Gastroesophageal sphincter (tissue), 3 donors: Measurements from ENCODE around the gene SLC24A3.

Source experiments
- CTCF ChIP-seq, 4 experiments: fragments of 200-600 bp in 2 of 4; fragments of 450-650 bp in 2 of 4; sonication (generic) in 1 of 4; IDR thresholded peaks; one replicate each; pipeline ENCODE4 v1.5.1; 2017 to 2019; ENCODE audit warnings: antibody characterized with exemption in 4 of 4, mild to moderate bottlenecking in 2 of 4, moderate library complexity in 2 of 4
- EP300 ChIP-seq: sonication (generic); formaldehyde crosslinking; IDR thresholded peaks from one replicate; pipeline ENCODE4 v1.6.1; 2017; ENCODE audit warnings: antibody characterized with exemption, mild to moderate bottlenecking
- POLR2A ChIP-seq, 2 donors: fragments of 450-650 bp; IDR thresholded peaks; one replicate each; pipeline ENCODE4 v1.6.1; 2017; ENCODE audit warnings: antibody characterized with exemption in 2 of 2, mild to moderate bottlenecking in 2 of 2, moderate library complexity in 1 of 2
- POLR2AphosphoS5 ChIP-seq: sonication (generic); formaldehyde crosslinking; IDR thresholded peaks from one replicate; pipeline ENCODE4 v1.6.1; 2017; ENCODE audit warnings: antibody characterized with exemption

DNA sequence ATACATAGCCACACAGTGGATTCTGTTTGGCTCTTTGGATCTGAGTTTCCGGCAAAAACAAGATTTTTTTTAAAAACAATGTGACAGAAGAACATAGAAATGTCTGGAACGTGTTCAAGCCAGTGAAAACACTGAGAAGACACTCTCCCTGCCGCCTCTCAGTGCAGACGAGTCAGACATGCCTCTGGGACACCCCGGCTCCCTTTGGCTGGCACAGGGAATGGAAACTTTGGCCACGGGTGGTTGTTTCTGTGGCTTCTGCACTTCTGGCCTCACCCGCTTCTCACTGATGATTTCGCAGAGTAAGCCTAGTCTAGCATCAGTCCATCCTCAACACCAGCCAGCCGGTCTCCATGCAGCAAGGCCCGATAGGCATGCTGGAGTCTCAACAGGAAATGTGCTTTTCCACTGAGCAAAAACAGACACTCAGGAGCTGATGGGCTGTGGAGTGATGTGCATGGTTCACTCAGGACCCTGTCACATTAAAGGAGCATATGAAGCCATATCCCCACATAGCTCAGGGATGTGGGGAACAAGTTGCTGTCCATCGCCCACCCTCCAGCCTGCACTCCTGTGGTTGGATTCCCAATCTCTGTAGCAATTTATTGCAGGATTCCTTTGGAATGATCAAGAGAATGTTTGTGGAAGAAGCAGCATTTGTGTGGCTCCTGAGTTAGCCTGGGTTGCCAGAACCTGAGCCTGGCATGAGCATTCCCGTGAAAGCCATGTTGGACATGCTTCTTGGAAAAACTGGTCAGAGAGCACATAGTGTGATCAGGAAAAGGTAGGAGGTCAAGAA, 283.7 kb downstream of the SLC24A3 start:
- TF ChIP-seq CTCF (IDR thresholded peaks at IDR 0.05) (no peak), POLR2A (IDR thresholded peaks at IDR 0.05) (no peak), EP300 (no peak), POLR2AphosphoS5 (no peak)
